Calu3 (cell line): ENCODE measurements around the gene MSX2. TPM values are rescaled to one million over a fixed set of nuclear protein-coding genes. Genes with fewer than 3 reads are reported as not detected.

Experiments
- BruUV-seq: library from RNA; stranded (reverse); fragments of 400-500 nt; replicated peaks from 2 replicates; lab custom pipeline; 2021; lab: Mats Ljungman, UMichigan
- CTCF ChIA-PET: fragments of 300-600 bp; sonication (Branson Sonifier 250); formaldehyde crosslinking; loops from one replicate; lab custom pipeline; 2022; ENCODE audit warnings: antibody characterized with exemption; lab: Charles Lee
- DNase-seq: peaks from one replicate; pipeline ENCODE4 v3.0.0; 2022
- H3K27ac Mint-ChIP-seq: one replicate; pipeline ENCODE4 v1.8.0; 2022; ENCODE audit warnings: mixed read lengths; ENCODE audit not compliant: unreplicated experiment
- H3K27me3 Mint-ChIP-seq: one replicate; pipeline ENCODE4 v1.8.0; 2022; ENCODE audit warnings: mixed read lengths; ENCODE audit not compliant: unreplicated experiment
- H3K36me3 Mint-ChIP-seq: one replicate; pipeline ENCODE4 v1.8.0; 2022; ENCODE audit warnings: mild to moderate bottlenecking, moderate library complexity, mixed read lengths; ENCODE audit not compliant: insufficient read depth, unreplicated experiment
- H3K4me1 Mint-ChIP-seq: one replicate; pipeline ENCODE4 v1.8.0; 2022; ENCODE audit warnings: mild to moderate bottlenecking, low read depth, mixed read lengths; ENCODE audit not compliant: unreplicated experiment
- H3K4me3 Mint-ChIP-seq: one replicate; pipeline ENCODE4 v1.8.0; 2022; ENCODE audit warnings: mild to moderate bottlenecking, low read depth, moderate library complexity, mixed read lengths; ENCODE audit not compliant: unreplicated experiment
- H3K9me3 Mint-ChIP-seq: one replicate; pipeline ENCODE4 v1.8.0; 2022; ENCODE audit warnings: low read depth, mixed read lengths; ENCODE audit not compliant: unreplicated experiment
- CTCF ChIP-seq: fragments of 200-600 bp; IDR thresholded peaks from one replicate; pipeline ENCODE4 v1.8.0; 2022; ENCODE audit warnings: antibody characterized with exemption; ENCODE audit not compliant: unreplicated experiment
- intact Hi-C: fragments of 100-400 bp; cut with micrococcal nuclease; formaldehyde crosslinking; loops from one replicate; pipeline ENCODE4 v1.10.0; 2022; ENCODE audit not compliant: unreplicated experiment
- total RNA-seq: library from RNA; stranded (reverse); gene quantifications from 2 replicates; pipeline ENCODE4 v1.2.3, GENCODE V29; 2022

The MSX2 gene
- total RNA-seq, 1 experiment from 2014 or later = 8.4 TPM

- BruUV-seq = no TSS peak
- Mint-ChIP-seq H3K4me3 (no peak overlapping the region), H3K27me3 (peaks cover 13% of the 10 kb centered on the region), H3K9me3 (no peaks in the 10 kb centered on the region), H3K36me3 (no peaks in the 10 kb centered on the region), H3K4me1 (peaks cover 8% of the 10 kb centered on the region), H3K27ac (no peak overlapping the region)
- no peak for DNase-seq
- CTCF ChIA-PET = no interaction called here
- intact Hi-C loops = no loop called here
- TF ChIP-seq CTCF = no peak
These were observed 43.3 kb upstream of the MSX2 start for GRCh38 chr5:174680901-174681565.

GRCh38 chr5:174687503-174687902, 36.9 kb upstream of the MSX2 start:
- intact Hi-C loops = no loop called here
- Mint-ChIP-seq H3K9me3 (no peaks in the 10 kb centered on the region), H3K36me3 (no peaks in the 10 kb centered on the region), H3K27me3 (peaks cover 27% of the 10 kb centered on the region), H3K27ac (no peak overlapping the region), H3K4me1 (peaks cover 20% of the 10 kb centered on the region), H3K4me3 (no peak overlapping the region)
- BruUV-seq = no TSS peak
- no peak for TF ChIP-seq CTCF
- DNase-seq = no peak
- CTCF ChIA-PET = interaction anchor here (0.5 kb wide), 1 partner anchor 728 kb away, joined by 3 read pairs; no protein-coding TSS in a partner anchor

GRCh38 chr5:174688441-174689354, 35.7 kb upstream of the MSX2 start:
- intact Hi-C loops = no loop called here
- peaks cover 39% of the 10 kb centered on the region for H3K27me3 Mint-ChIP-seq
- CTCF ChIA-PET = no interaction called here
- DNase-seq = no peak
- BruUV-seq = no TSS peak
- H3K4me1 Mint-ChIP-seq = peaks cover 32% of the 10 kb centered on the region
- no peak for TF ChIP-seq CTCF
- H3K9me3 Mint-ChIP-seq = no peaks in the 10 kb centered on the region
- no peak overlapping the region for H3K4me3 Mint-ChIP-seq
- no peaks in the 10 kb centered on the region for H3K36me3 Mint-ChIP-seq
- no peak overlapping the region for H3K27ac Mint-ChIP-seq

- peak; percentile 22 for DNase-seq
- H3K36me3 Mint-ChIP-seq = peaks cover 3% of the 10 kb centered on the region
- no peak for TF ChIP-seq CTCF
- H3K9me3 Mint-ChIP-seq = no peaks in the 10 kb centered on the region
- H3K27ac Mint-ChIP-seq = no peak overlapping the region
- intact Hi-C loops = loop anchor here (5.0 kb wide), 1 partner anchor 88 kb away; no protein-coding TSS in a partner anchor
- BruUV-seq = no TSS peak
- no peak overlapping the region for H3K4me3 Mint-ChIP-seq
- CTCF ChIA-PET = interaction anchor here (0.7 kb wide), 1 partner anchor 32 kb away, joined by 4 read pairs; no protein-coding TSS in a partner anchor
- peaks cover 40% of the 10 kb centered on the region for H3K27me3 Mint-ChIP-seq
- peaks cover 42% of the 10 kb centered on the region for H3K4me1 Mint-ChIP-seq
These were observed 34.1 kb upstream of the MSX2 start for GRCh38 chr5:174690271-174690670.
